Stimulated activated effector memory CD8-positive, alpha-beta T cell treated with anti-CD3 and anti-CD28 coated beads, Interleukin-12 subunit alpha, Interleukin-12 subunit beta, amount 100 ng/mL, for 72 hours (primary cell): ENCODE results near the gene ZC2HC1C.

Source experiments
- ATAC-seq: fragments of 150-1000 bp; cut with Tn5 transposase; 2 replicates; pipeline ENCODE4 v1.10.0; 2021
- DNase-seq, 2 donors: peaks; one replicate each; pipeline ENCODE4 v3.0.0; 2021 to 2022; ENCODE audit warnings: low spot score in 2 of 2
- H3K27ac Mint-ChIP-seq: one replicate; pipeline ENCODE4 v1.8.0; 2022; ENCODE audit warnings: mild to moderate bottlenecking, mixed read lengths
- H3K36me3 Mint-ChIP-seq: one replicate; pipeline ENCODE4 v1.8.0; 2022; ENCODE audit warnings: mild to moderate bottlenecking, mixed read lengths
- H3K4me1 Mint-ChIP-seq: one replicate; pipeline ENCODE4 v1.8.0; 2022; ENCODE audit warnings: mixed read lengths
- H3K4me3 Mint-ChIP-seq: one replicate; pipeline ENCODE4 v1.8.0; 2022; ENCODE audit warnings: mild to moderate bottlenecking, mixed read lengths
- H3K9me3 Mint-ChIP-seq: one replicate; pipeline ENCODE4 v1.8.0; 2022; ENCODE audit warnings: mixed read lengths

ZC2HC1C gene

GRCh38 chr14:75128596-75128990 is 59.2 kb downstream of the ZC2HC1C start:
- H3K27ac Mint-ChIP-seq, result no peak overlapping the region
- no peak for ATAC-seq

More at GRCh38 chr14:75128596-75128990, 59.2 kb downstream of the ZC2HC1C start:
- DNase-seq, result no peak
- Mint-ChIP-seq H3K4me3 (peak overlapping the region; percentile 98), H3K36me3 (peaks cover 52% of the 10 kb centered on the region), H3K4me1 (peaks cover 30% of the 10 kb centered on the region), H3K9me3 (no peaks in the 10 kb centered on the region)
